Embryonic facial prominence (tissue), 1 donor: ENCODE results near the gene CTSW.
"Not testable (repeated sequence)": the region's sequence is repeated elsewhere in the genome, so short reads cannot be mapped to it uniquely, and the experiment has no call there.

Experiments used
- DNase-seq: peaks from one replicate; pipeline ENCODE4 v3.0.0-alpha.2; 2016; ENCODE audit errors: extremely low spot score

The CTSW gene

DNA sequence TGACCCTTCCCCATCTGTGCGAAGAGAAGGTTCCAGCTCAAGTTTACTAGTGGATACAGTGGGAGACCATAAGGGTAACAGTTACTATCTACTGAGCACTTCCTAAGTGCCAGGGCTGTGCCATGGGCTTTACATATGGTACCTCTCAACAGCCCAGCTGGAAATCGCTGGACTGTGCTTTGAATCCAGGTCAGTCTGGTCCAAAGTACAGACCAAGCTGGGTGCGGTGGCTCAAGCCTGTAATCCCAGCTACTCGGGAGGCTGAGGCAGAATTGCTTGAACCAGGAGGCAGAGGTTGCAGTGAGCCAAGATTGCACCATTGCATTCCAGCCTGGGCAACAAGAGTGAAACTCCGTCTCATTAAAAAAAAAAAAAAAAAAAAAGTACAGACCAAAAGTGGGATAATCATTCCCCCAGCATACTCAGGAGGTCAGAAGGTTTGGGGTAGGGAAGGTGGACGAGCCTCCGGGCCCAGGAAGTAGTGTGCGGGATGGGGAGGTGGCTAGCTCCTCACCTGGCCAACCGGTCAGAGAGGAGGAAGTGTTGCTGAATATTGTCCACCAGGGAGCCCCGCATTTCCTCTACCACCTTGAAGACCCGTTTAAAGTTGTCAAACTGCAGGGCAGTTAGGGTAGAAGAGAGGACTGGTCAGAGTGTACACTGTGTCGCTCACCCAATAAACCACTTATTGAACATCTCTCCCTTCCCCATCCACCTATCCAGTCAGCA is 6.3 kb downstream of the CTSW start:
- DNase-seq, result no peak

- no peak for DNase-seq
These were observed 7.4 kb downstream of the CTSW start for GRCh38 chr11:65886826-65887722.

DNA sequence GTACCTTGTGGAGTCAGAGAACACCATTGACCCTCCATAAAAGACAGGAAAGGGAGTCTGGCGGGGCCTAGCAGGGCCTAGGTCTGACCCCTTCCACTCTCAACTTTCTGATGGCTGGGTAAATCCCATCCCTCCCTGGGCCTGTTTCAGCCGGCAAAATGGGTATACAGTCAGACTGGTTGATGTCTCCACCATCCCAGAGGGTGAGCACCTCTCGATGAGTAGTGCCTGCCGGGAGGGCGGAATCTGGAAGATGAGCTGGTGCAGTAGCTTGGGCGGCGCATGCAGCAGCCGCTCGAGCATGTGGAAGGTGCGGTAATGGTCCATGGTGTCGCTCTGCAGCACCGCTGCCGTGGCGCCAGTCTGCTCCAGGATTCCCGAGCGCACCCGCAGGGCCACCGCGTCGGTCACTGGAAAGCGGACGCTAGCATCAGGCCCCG is 8.1 kb downstream of the CTSW start:
- no peak for DNase-seq

- DNase-seq, result peak; percentile 94
These were observed 8.7 kb downstream of the CTSW start, which contains the start of gene FIBP for GRCh38 chr11:65888163-65888814. Gene FIBP (minus strand): TSS chr11:65888471. CDS start chr11:65888418, 53 bp downstream.

DNA sequence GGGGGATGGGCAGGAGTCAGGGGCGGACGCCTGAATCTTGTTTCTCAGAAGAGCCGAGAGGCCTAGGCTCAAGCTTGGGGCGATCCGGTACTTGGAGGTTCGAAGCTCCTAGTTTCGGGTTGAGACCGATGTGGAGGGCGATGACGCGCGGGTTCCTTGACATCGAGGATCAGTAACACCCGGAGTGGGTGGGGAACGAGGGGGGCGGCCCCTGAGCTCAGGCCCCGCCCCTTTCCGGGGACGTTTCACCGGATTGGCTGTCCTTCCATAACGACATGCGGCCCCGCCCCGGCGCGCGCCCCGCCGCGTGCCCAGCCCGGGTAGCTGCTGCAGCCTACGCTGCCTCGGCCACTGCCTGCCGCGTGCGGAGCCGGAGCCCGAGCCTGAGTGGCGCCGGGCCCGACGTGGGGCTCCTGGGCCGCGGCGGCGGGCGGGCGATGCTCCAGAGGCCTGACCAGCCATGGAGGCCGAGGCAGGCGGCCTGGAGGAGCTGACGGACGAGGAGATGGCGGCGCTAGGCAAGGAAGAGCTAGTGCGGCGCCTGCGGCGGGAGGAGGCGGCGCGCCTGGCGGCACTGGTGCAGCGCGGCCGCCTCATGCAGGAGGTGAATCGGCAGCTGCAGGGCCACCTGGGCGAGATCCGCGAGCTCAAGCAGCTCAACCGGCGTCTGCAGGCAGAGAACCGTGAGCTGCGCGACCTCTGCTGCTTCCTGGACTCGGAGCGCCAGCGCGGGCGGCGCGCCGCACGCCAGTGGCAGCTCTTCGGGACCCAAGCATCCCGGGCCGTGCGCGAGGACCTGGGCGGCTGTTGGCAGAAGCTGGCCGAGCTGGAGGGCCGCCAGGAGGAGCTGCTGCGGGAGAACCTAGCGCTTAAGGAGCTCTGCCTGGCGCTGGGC is 10.9 kb downstream of the CTSW start, which contains the start of gene CCDC85B:
Gene CCDC85B, plus strand, starts transcription at position 350 of the 895 bp plus-strand sequence. Its CDS starts 111 bp downstream, at position 461.
- peak; percentile 91 for DNase-seq

DNA sequence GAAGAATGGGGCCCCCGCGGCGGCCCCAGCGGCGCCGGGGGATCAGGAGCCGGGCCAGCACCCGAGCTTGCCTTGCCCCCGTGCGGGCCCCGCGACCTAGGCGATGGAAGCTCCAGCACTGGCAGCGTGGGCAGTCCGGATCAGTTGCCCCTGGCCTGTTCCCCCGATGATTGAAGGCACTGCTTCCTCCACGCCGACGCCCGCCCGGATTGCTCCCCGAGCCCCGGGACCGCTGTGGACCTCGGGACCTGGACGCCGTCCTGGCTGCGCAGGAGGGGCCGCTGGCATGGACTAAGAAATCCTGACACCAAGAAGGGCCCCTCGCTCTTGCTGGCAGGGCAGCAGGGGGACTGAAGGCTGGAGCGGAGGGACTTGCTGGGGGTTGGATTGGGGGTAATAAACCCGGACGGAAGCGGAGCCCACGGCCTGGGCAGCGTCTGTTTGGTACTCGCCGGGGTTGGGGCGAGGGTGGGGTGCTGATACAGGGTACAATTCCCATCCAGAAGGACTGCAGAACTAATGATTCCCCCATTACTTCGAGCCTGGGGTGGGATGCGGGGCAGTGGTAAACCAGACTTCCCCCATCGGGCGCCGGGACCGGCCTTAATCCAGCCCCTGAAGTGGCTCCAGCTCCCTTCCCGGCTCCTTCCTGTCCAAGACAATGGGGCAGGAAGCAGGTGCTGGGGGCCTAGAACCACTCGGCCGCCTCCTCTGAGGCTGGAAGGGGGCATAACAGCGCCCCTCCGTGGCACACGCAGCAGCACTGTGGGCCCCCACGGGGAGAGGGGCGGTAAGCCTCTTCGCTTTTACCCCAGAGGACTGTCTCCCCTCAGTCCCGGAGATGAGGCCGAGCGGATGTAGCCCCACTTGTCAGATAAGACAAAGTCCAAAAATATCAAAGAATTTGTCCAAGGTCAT is 11.8 kb downstream of the CTSW start:
- DNase-seq, result no peak

GRCh38 chr11:65892137-65892540 is 12.5 kb downstream of the CTSW start:
- DNase-seq, result not testable (repeated sequence)

- DNase-seq, result no peak
These were observed 13.2 kb downstream of the CTSW start for GRCh38 chr11:65892661-65893317.

DNA sequence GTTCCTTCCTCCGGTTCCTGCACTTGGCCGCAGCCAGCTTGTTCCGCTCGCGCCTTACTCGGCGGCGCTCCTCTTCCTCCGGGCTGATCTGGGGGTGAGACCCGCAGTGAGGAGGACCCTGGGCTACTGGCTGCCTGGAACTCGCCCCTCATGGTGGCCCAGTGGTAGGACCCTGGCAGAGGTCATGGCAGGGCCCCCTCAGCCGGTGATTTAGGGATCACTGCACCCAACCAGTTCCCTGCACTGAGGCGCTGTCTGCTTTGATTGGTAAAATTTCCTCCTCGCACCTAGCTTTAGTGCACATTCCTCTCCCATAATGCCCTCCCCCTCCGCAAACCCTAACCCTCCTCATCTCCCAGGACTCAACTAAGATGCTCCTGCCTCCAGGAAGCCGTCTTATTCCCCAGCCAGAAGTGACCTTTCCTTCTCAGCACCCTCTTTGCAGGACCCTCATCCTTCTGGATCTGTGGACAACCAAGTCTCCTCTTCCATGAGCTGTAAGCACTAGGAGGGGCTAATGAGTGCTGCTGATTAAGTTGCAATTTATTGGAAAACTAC is 14.5 kb downstream of the CTSW start:
- no peak for DNase-seq

DNA sequence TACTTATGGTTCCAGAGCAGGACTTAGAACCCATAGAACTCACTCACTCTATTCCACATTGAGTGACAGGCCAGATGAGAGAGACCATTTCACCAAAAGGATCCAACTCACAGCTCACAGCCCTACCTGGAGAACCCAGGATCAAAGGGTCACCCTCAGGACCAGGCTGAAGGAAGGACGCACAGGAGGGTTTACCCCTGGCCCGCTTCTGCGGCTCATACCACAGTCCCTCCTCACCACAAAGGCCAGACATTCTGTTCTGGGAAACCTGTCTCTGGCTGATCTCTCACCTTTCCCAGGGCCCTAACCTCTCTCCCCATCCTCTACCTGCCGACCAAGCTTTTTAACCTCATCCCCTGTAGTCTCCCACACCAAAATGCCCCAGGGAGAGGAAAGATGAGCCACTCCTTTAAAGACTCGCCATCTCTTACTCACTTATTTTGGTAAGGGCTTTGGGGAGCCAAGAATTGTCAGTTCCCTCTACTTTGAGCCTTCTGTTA is 15.9 kb downstream of the CTSW start:
- no peak for DNase-seq

- DNase-seq, result no peak
These were observed 16.7 kb downstream of the CTSW start for GRCh38 chr11:65896034-65896999.

GRCh38 chr11:65897020-65897471 is 17.4 kb downstream of the CTSW start:
- no peak for DNase-seq

- no peak for DNase-seq
These were observed 19.2 kb downstream of the CTSW start for GRCh38 chr11:65898656-65899355.

DNA sequence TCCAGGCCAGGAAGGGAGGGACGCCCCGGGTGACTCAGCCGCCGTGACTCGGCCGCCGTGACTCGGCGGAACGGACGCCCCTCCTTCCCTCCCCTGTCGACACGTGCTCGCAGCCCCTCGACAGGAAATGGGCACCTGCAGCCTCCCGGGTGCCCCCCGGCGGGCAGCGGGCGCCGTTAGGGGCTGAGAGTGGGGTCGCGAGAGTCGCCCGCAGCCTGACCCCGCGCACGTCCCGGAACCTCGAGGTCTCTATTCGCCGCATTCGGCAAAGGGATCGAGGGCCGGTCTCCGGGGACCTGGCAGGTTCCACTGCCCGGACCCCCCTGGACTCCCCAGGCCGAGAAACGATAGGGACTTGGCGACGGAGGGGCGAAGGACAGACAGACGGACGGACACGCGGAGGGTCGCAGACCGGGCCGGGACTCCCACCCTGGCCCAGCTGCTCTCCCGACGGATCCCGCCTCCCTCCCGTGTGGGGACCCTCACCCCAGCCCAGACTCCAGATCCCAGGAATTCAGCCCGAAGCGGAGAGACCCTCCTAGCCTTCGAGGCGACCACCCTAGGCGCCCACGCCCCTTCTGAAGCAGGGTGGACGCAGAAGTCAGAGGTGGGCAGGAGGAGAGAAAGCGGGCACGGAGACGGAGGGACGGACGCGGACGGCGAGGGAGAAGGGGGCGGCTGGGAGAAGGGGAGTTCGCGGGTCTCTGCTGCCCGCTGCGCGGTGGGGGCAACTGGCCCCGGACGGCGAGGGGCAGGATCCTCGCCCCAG is 19.9 kb downstream of the CTSW start:
- DNase-seq, result no peak

DNA sequence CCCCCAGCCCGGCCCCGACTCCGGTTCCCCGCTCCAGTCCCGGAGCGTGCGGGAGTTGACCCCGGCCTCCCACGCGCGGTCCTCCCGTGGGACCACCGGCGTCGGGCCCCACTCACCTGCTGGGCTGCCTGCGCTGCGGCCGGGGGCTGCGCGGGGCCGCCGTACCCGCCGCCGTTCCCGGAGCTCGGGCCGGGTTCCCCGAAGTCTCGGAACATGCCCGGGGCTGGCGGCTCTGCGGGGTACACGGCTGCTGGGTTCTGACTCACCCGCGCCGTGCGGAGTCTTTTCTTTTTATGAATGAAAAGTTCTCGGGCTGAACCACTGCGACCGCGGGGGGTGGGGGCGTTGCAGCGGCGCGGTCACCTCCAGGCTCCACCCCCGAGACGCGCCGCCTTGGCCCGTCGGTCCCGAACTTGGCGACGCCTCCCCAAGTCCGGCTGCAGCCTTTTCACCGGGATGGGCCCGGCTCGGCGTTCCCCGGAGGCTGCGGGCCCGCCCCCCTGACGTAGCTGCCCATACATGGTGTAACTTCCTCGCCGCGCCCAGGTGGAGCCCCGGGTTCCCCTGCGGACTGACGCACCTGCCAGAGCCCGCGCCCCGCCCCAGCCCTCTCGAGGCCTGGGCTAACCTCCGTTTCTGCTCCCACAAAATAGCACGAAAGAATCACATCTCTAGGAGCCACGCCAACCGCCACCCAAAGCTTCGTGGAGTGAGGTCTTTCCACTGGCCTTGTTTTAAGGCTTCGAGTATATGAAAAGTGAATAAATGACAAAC is 20.7 kb downstream of the CTSW start, which contains the start of gene FOSL1:
Gene FOSL1, minus strand, starts transcription at position 264 of the 774 bp plus-strand sequence. Its CDS starts 49 bp downstream, at position 215.
- DNase-seq, result no peak

GRCh38 chr11:65900899-65901180 is 21.2 kb downstream of the CTSW start:
- DNase-seq, result no peak
